ENCODE data around the gene RPAIN. TPM values are rescaled to one million over a fixed set of nuclear protein-coding genes. Genes with fewer than 3 reads are reported as not detected.

Gene RPAIN
- total RNA-seq, 1 donor from 2014 or later = 168 TPM

DNA sequence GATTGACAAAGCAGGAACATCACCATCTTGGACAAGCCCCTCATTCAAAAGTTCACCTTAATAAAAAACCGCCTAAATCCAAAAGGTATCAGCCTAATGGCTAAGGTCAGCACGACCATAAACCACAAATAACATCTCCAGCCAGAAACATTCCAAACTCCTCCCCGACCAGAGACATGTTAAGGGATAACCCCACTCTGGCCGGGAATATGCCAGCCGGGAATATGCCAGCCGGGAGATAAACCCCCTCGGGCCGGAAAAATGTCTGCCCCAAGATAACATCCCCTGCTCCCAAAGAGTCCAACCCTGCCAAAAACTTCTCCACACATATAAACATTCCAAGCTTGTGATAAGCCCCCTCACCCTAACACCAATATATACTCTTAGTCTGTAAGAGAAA, 47.4 kb downstream of the RPAIN start:
- peaks cover 26% of the 10 kb centered on the region for H3K4me1 Mint-ChIP-seq (ENCODE audit: low read depth, unreplicated experiment)
- TF ChIP-seq, protein P1, sequence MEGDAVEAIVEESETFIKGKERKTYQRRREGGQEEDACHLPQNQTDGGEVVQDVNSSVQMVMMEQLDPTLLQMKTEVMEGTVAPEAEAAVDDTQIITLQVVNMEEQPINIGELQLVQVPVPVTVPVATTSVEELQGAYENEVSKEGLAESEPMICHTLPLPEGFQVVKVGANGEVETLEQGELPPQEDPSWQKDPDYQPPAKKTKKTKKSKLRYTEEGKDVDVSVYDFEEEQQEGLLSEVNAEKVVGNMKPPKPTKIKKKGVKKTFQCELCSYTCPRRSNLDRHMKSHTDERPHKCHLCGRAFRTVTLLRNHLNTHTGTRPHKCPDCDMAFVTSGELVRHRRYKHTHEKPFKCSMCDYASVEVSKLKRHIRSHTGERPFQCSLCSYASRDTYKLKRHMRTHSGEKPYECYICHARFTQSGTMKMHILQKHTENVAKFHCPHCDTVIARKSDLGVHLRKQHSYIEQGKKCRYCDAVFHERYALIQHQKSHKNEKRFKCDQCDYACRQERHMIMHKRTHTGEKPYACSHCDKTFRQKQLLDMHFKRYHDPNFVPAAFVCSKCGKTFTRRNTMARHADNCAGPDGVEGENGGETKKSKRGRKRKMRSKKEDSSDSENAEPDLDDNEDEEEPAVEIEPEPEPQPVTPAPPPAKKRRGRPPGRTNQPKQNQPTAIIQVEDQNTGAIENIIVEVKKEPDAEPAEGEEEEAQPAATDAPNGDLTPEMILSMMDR (IDR thresholded peaks at IDR 0.05; ENCODE audit: partially characterized antibody, unreplicated experiment) = no peak
- no peak for DNase-seq
- peak overlapping the region; percentile 45 for H3K27ac Mint-ChIP-seq (ENCODE audit: unreplicated experiment)
- no peaks in the 10 kb centered on the region for H3K36me3 Mint-ChIP-seq (ENCODE audit: unreplicated experiment)
- H3K4me3 Mint-ChIP-seq (ENCODE audit: unreplicated experiment) = peak overlapping the region; percentile 96
- H3K27me3 Mint-ChIP-seq (ENCODE audit: unreplicated experiment) = peaks cover 3% of the 10 kb centered on the region
- H3K9me3 Mint-ChIP-seq (ENCODE audit: unreplicated experiment) = peaks cover 3% of the 10 kb centered on the region

DNA sequence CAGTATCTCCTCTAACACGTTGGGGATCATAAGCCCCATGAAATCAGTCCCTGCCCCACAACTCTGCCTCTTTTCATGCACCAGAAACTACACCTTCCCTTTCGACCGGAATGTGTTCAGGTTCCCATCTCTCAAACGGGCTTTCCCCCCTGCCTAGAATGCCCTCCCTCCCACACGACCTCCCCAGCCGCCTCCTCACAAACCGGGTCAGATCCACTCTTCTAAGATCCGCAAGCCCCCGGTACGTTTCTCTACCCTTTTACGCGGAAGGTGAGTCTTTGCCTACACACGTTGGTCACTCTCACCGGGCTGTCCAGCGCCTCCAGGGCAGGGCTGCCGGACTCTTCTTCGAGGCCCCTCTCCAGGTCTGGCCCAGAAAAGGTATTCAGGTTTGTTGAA, 48.1 kb downstream of the RPAIN start:
- Mint-ChIP-seq H3K27ac (ENCODE audit: unreplicated experiment) (peak overlapping the region; percentile 63), H3K4me1 (ENCODE audit: low read depth, unreplicated experiment) (peaks cover 25% of the 10 kb centered on the region), H3K27me3 (ENCODE audit: unreplicated experiment) (peaks cover 3% of the 10 kb centered on the region), H3K9me3 (ENCODE audit: unreplicated experiment) (peaks cover 3% of the 10 kb centered on the region), H3K4me3 (ENCODE audit: unreplicated experiment) (peak overlapping the region; percentile 96), H3K36me3 (ENCODE audit: unreplicated experiment) (no peaks in the 10 kb centered on the region)
- DNase-seq = no peak
- TF ChIP-seq, protein P1 (IDR thresholded peaks at IDR 0.05; ENCODE audit: partially characterized antibody, unreplicated experiment) = no peak

DNA sequence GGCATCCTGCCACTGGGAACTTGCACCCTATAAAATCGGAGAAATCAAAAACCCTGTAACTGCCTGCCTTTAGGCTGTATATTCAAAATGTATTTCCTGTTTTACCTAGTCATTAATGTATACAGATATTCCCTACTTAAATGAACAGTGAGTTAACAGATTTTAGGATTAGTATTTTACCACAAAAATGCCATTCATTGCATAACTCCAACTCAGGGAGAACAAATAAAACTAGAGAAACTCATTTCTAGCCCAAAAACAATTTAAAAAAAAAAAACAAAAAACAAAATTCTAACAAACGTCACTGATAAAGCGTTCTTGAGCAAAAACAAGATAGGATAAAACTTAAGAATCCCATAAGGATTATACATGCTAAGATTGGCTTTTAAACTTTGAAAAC, 52.5 kb downstream of the RPAIN start:
- Mint-ChIP-seq H3K4me1 (ENCODE audit: low read depth, unreplicated experiment) (peaks cover 2% of the 10 kb centered on the region), H3K4me3 (ENCODE audit: unreplicated experiment) (no peak overlapping the region), H3K36me3 (ENCODE audit: unreplicated experiment) (peaks cover 5% of the 10 kb centered on the region), H3K9me3 (ENCODE audit: unreplicated experiment) (peaks cover 5% of the 10 kb centered on the region), H3K27me3 (ENCODE audit: unreplicated experiment) (no peaks in the 10 kb centered on the region), H3K27ac (ENCODE audit: unreplicated experiment) (no peak overlapping the region)
- TF ChIP-seq, protein P1 (IDR thresholded peaks at IDR 0.05; ENCODE audit: partially characterized antibody, unreplicated experiment) = no peak
- no peak for DNase-seq

DNA sequence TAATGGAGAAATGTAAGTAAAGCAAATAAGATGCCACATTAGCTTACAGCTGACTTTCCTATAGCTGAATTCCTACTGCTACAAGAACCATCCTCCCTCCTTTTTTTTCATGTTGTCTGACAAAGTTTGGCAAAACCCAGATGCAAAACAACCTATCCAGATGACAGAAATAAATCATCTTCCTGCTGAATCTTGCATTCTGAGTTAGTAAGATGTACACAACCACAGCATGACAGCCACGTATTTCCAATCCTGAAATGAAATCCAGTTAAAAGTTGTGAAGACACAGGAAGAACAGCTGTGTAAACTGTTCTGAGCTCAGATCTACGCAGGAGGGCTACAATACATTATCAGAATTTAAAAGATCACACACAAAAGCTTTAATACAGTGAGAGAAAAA, 53.9 kb downstream of the RPAIN start:
- H3K4me3 Mint-ChIP-seq (ENCODE audit: unreplicated experiment) = no peak overlapping the region
- TF ChIP-seq, protein P1 (IDR thresholded peaks at IDR 0.05; ENCODE audit: partially characterized antibody, unreplicated experiment) = no peak
- peaks cover 5% of the 10 kb centered on the region for H3K36me3 Mint-ChIP-seq (ENCODE audit: unreplicated experiment)
- DNase-seq = no peak
- H3K27ac Mint-ChIP-seq (ENCODE audit: unreplicated experiment) = no peak overlapping the region
- no peaks in the 10 kb centered on the region for H3K27me3 Mint-ChIP-seq (ENCODE audit: unreplicated experiment)
- no peaks in the 10 kb centered on the region for H3K4me1 Mint-ChIP-seq (ENCODE audit: low read depth, unreplicated experiment)
- H3K9me3 Mint-ChIP-seq (ENCODE audit: unreplicated experiment) = peaks cover 2% of the 10 kb centered on the region

DNA sequence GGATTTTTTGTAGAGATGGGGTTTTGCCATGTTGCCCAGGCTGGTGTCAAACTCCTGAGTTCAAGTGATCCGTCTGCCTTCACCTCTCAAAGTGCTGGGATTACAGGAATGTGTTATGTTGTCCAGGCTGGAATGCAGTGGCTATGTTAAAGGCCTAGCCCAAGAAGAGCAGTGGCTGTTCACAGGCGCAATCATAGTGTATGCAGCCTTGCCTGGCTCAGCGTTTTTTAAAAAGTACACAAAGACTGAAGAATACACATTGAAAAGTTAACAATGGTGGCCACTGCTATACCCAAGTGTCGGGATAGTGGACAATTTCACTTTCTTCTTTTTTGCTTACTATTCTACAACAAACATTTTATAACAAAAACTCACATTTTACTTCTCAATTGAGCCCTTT, 59.0 kb downstream of the RPAIN start:
- H3K4me1 Mint-ChIP-seq (ENCODE audit: low read depth, unreplicated experiment) = no peaks in the 10 kb centered on the region
- no peaks in the 10 kb centered on the region for H3K27me3 Mint-ChIP-seq (ENCODE audit: unreplicated experiment)
- H3K27ac Mint-ChIP-seq (ENCODE audit: unreplicated experiment) = no peak overlapping the region
- peaks cover 2% of the 10 kb centered on the region for H3K9me3 Mint-ChIP-seq (ENCODE audit: unreplicated experiment)
- TF ChIP-seq, protein P1 (IDR thresholded peaks at IDR 0.05; ENCODE audit: partially characterized antibody, unreplicated experiment) = no peak
- no peak for DNase-seq
- peaks cover 5% of the 10 kb centered on the region for H3K36me3 Mint-ChIP-seq (ENCODE audit: unreplicated experiment)
- H3K4me3 Mint-ChIP-seq (ENCODE audit: unreplicated experiment) = no peak overlapping the region

Measured in glutamatergic neuron (in vitro differentiated cells).